Pulmonary artery endothelial cell (primary cell): Measurements from ENCODE around the gene TEX50. TPM values are rescaled to one million over a fixed set of nuclear protein-coding genes. Genes with fewer than 3 reads are reported as not detected.
"Not testable (repeated sequence)": the region's sequence is repeated elsewhere in the genome, so short reads cannot be mapped to it uniquely, and the experiment has no call there.

Experiments
- DNase-seq: peaks from one replicate; pipeline ENCODE4 v3.0.0-alpha.2; 2011; ENCODE audit warnings: low read depth, low spot score
- total RNA-seq: library from RNA; depleted of rRNA; stranded (reverse); fragments of >200 nt; gene quantifications from 2 replicates; pipeline ENCODE4 v1.2.3, GENCODE V29; 2014

Gene TEX50
- total RNA-seq, 1 donor from 2014 or later: not detected

DNA sequence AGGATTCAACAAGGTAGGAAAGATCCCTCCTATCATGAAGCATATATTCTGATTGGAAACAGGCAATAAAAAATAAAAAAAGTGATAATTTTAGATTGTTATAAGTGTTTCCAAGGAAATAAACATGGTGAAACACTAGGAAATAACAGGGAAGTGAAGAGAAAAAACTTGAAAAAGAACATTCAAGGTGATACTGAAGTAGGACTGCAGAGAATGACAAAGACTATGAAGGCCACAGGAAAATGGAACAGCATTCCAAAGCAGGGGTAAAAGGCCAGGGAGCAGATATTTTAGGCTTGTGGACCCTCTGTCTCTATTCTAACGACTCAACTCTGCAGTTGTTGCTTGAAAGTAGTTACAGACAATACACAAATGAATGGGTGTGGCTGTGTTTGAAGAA lies 26.6 kb downstream of the TEX50 start:
- no peak for DNase-seq

GRCh38 chr1:173663159-173663558 lies 28.0 kb downstream of the TEX50 start:
- DNase-seq: no peak

DNA sequence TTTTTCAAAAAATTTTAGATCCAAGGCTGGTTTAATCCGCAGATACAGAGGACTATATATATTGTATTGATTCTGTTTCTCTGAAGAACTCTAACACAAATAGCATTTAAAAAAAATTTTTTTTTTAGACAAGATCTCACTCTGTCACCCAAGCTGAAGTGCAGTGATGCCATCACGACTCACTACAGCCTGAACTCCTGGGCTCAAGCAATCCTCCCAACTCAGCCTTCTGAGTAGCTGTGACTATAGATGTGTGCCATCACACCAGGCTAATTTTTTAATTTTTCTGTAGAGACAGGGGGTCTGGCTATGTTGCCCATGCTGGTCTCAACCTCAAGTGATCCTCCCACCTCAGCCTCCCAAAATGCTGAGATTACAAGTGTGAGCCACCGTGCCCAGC lies 31.5 kb downstream of the TEX50 start:
- no peak for DNase-seq

- no peak for DNase-seq
Measured at GRCh38 chr1:173669491-173669941, 34.4 kb downstream of the TEX50 start, which contains the start of gene ANKRD45. Gene ANKRD45, minus strand, starts transcription at chr1:173669851. Its CDS starts 10,433 bp downstream, at chr1:173659418.

DNA sequence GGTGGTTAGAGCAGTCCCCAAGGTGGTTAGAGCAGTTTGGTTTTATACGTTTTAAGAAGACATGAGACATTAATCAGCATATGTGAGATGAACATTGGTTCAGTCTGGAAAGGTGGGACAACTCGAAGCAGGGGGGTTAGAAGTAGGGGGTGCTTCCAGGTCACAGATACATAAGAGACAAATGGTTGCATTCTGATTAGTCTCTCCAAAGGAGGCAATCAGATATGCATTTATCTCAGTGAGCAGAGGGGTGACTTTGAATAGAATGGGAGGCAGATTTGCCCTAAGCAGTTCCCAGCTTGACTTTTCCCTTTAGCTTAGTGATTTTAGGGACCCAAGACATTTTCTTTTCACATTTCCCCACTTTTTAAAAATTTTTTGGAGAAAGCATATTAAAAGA lies 39.4 kb downstream of the TEX50 start:
- not testable (repeated sequence) for DNase-seq

DNA sequence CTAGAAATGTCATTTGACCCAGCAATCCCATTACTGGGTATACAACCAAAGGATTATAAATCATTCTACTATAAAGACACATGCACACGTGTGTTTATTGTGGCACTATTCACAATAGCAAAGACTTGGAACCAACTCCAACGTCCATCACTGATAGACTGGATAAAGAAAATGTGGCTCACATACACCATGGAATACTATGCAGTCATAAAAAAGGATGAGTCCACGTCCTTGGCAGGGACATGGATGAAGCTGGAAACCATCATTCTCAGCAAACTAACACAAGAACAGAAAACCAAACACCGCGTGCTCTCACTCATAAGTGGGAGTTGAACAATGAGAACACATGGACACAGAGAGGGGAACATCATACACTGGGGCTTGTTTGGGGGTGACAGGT lies 45.0 kb downstream of the TEX50 start:
- not testable (repeated sequence) for DNase-seq

DNA sequence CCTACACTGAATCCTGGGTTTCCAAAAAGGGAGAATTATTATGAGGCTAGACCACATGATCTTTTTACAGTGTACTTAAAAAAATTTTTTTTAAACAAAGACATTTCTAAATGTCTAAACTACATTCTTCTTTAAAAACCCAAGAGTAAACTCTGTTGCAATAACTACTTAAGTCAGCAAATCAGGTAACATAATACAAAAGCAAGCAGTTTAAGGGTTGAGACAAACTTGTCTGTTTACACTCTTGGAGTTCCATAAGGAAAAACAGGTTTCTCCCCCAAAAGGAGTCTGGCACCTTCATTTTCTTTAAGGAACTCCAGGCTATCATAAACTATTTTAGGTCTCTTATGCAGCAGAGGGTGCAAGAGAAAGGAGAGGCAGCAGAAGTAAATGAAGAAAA lies 47.0 kb downstream of the TEX50 start:
- DNase-seq: no peak

DNA sequence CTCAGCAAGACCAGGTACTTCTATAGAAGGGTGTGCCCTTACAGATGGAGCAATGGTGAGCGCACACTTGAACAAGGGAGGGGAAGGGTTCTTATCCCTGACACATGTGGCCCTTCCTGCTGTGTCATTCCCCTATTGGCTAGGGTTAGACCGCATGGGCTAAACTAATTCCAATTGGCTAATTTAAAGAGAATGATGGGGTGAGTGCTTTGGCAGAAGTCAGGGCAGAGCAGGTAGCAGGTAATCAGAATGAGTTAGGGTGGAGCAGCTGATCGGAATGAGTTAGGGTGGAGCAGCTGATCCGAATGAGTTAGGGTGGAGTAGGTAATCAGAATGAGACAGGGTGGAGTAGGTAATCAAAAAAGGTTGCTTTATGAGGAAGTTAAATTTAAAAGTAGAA lies 48.7 kb downstream of the TEX50 start:
- DNase-seq: not testable (repeated sequence)

GRCh38 chr1:173685121-173685520 lies 50.0 kb downstream of the TEX50 start:
- DNase-seq: not testable (repeated sequence)

Other genes with a start within 250 kb of the TEX50 start
- 183 and 239 TPM in 2 replicates for gene PRDX6, start 158.0 kb upstream of the TEX50 start, total RNA-seq
- gene SLC9C2, start 32.3 kb upstream of the TEX50 start, total RNA-seq: not detected in 2 replicates
- gene ANKRD45, start 34.5 kb downstream of the TEX50 start, total RNA-seq: 0.20 and 0.49 TPM in 2 replicates
- gene KLHL20, start 79.6 kb downstream of the TEX50 start, total RNA-seq: 34.1 and 48.8 TPM in 2 replicates
- gene DARS2, start 189.3 kb downstream of the TEX50 start, total RNA-seq: 18.7 and 34.6 TPM in 2 replicates
- 17.5 and 35.8 TPM in 2 replicates for gene CENPL, start 189.5 kb downstream of the TEX50 start, total RNA-seq
- 244 and 416 TPM in 2 replicates for gene GAS5, start 232.7 kb downstream of the TEX50 start, total RNA-seq
- 3.6 and 5.6 TPM in 2 replicates for gene ZBTB37, start 233.0 kb downstream of the TEX50 start, total RNA-seq